ENCODE results near the gene FBXW7.

Gene FBXW7

DNA sequence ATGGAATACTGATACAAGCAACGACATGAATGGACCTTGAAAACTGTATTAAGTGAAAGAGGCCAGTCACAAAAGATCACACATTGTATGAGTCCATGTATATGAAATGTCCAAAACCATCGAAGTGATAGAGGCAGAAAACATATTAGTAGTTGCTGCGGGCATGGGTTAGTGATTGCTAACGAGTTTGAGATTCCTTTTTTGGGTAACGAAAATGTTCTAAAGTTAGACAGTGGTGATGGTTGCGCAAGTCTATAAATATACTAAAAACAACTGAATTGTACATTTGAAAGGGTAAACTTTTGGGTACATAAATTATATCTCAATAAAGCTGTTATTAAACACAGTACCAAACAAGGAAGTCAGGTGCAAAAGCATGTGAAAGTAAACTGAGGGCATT is 234.5 kb downstream of the FBXW7 start:
- TF ChIP-seq CREB1 (IDR thresholded peaks at IDR 0.05; ENCODE audit: low read depth) = no peak
- no peak for TF ChIP-seq NFIC (IDR thresholded peaks at IDR 0.05)
- peak; percentile 56; the same call in 1 of the 2 replicates for TF ChIP-seq CEBPB (IDR thresholded peaks at IDR 0.05)
- TF ChIP-seq, protein P1, sequence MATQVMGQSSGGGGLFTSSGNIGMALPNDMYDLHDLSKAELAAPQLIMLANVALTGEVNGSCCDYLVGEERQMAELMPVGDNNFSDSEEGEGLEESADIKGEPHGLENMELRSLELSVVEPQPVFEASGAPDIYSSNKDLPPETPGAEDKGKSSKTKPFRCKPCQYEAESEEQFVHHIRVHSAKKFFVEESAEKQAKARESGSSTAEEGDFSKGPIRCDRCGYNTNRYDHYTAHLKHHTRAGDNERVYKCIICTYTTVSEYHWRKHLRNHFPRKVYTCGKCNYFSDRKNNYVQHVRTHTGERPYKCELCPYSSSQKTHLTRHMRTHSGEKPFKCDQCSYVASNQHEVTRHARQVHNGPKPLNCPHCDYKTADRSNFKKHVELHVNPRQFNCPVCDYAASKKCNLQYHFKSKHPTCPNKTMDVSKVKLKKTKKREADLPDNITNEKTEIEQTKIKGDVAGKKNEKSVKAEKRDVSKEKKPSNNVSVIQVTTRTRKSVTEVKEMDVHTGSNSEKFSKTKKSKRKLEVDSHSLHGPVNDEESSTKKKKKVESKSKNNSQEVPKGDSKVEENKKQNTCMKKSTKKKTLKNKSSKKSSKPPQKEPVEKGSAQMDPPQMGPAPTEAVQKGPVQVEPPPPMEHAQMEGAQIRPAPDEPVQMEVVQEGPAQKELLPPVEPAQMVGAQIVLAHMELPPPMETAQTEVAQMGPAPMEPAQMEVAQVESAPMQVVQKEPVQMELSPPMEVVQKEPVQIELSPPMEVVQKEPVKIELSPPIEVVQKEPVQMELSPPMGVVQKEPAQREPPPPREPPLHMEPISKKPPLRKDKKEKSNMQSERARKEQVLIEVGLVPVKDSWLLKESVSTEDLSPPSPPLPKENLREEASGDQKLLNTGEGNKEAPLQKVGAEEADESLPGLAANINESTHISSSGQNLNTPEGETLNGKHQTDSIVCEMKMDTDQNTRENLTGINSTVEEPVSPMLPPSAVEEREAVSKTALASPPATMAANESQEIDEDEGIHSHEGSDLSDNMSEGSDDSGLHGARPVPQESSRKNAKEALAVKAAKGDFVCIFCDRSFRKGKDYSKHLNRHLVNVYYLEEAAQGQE (IDR thresholded peaks at IDR 0.05; ENCODE audit: low read depth) = no peak

DNA sequence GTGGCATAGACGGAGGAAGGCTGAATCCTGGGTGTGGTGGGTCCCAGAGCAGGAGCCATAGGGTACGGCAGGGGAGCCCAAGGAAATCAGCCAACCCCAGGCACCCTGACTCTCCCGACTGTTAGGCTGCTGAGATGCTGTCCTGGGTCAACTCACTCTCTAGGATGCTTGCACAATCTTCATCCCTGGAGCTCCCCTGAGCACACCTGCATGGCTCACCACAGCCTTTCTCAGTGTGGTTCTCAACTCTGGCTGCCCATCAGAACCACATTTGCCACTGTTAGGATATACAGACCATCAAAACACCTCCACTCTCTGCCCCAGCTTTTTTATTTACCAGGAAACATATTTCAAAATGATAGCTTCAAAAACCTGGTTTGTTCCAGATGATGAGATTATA is 236.3 kb downstream of the FBXW7 start:
- no peak for TF ChIP-seq EGR1 (IDR thresholded peaks at IDR 0.05)

GRCh38 chr4:152296386-152296785 is 239.5 kb downstream of the FBXW7 start:
- TF ChIP-seq MAX (IDR thresholded peaks at IDR 0.05) (no peak), FOXM1 (IDR thresholded peaks at IDR 0.05; ENCODE audit: borderline replicate concordance, low read depth) (no peak), EGR1 (IDR thresholded peaks at IDR 0.05) (no peak), RAD21 (IDR thresholded peaks at IDR 0.05; ENCODE audit: low read depth) (no peak), YY1 (IDR thresholded peaks at IDR 0.05; ENCODE audit: low read depth) (no peak), CEBPB (IDR thresholded peaks at IDR 0.05) (no peak), CREB1 (IDR thresholded peaks at IDR 0.05; ENCODE audit: low read depth) (no peak), NFIC (IDR thresholded peaks at IDR 0.05) (no peak), ZBTB7A (IDR thresholded peaks at IDR 0.05; ENCODE audit: low read depth) (no peak), USF1 (IDR thresholded peaks at IDR 0.05) (no peak), TEAD4 (IDR thresholded peaks at IDR 0.05) (no peak), EP300 (IDR thresholded peaks at IDR 0.05; ENCODE audit: borderline replicate concordance) (no peak), TCF12 (IDR thresholded peaks at IDR 0.05; ENCODE audit: low read depth) (no peak), TAF1 (IDR thresholded peaks at IDR 0.05; ENCODE audit: low read depth) (no peak)
- TF ChIP-seq, protein P1 (IDR thresholded peaks at IDR 0.05; ENCODE audit: low read depth) = no peak

DNA sequence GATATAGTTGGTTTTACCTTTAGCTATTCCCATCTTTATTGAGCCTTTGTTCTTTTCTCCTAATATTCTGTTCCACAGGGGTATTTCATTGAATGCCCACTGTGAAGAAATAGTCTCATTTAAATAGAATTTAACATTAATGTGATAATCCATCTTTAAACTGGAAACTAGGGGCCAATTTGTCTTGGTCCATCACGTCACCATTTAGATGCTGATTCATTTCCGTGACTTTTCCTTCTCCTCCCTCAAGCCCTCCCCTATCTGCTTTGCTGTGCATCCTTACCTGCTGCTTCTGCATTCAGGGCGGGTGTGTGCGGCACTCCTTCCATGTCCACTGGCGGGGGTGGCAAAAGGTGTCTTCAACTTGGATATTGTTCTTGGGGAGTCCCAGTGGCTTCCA is 241.1 kb downstream of the FBXW7 start:
- TF ChIP-seq, protein P1 (IDR thresholded peaks at IDR 0.05; ENCODE audit: low read depth) = no peak
- TF ChIP-seq ZBTB7A (IDR thresholded peaks at IDR 0.05; ENCODE audit: low read depth) = no peak
- TF ChIP-seq TAF1 (IDR thresholded peaks at IDR 0.05; ENCODE audit: low read depth) = no peak
- TF ChIP-seq FOXM1 (IDR thresholded peaks at IDR 0.05; ENCODE audit: borderline replicate concordance, low read depth) = no peak
- no peak for TF ChIP-seq MAX (IDR thresholded peaks at IDR 0.05)
- TF ChIP-seq CREB1 (IDR thresholded peaks at IDR 0.05; ENCODE audit: low read depth) = no peak
- no peak for TF ChIP-seq EP300 (IDR thresholded peaks at IDR 0.05; ENCODE audit: borderline replicate concordance)
- no peak for TF ChIP-seq CEBPB (IDR thresholded peaks at IDR 0.05)
- no peak for TF ChIP-seq EGR1 (IDR thresholded peaks at IDR 0.05)

DNA sequence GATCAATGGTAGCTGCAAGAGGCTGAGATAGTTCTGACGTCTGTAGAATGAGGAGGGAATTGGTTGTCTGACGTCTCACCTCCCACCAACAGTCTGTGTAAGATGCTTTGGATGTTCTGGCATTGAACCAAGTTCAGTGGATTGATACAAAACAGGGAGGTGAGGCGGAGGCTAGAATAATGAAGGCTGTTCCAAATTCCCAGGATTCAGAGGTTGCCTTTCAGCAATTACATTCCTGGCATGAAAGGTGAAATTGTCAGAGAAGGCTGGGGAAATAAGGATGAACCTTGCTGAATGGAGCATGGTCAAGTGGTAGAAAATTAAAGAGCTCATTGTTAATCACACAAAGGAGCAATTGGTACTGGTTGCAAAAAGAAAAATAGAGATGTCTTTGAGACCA is 241.6 kb downstream of the FBXW7 start:
- TF ChIP-seq NFIC (IDR thresholded peaks at IDR 0.05) (no peak), MAX (IDR thresholded peaks at IDR 0.05) (no peak), USF1 (IDR thresholded peaks at IDR 0.05) (no peak), ZBTB7A (IDR thresholded peaks at IDR 0.05; ENCODE audit: low read depth) (no peak), TCF12 (IDR thresholded peaks at IDR 0.05; ENCODE audit: low read depth) (no peak), RAD21 (IDR thresholded peaks at IDR 0.05; ENCODE audit: low read depth) (no peak), TEAD4 (IDR thresholded peaks at IDR 0.05) (no peak), EGR1 (IDR thresholded peaks at IDR 0.05) (no peak), CEBPB (IDR thresholded peaks at IDR 0.05) (no peak), CREB1 (IDR thresholded peaks at IDR 0.05; ENCODE audit: low read depth) (no peak), TAF1 (IDR thresholded peaks at IDR 0.05; ENCODE audit: low read depth) (no peak), YY1 (IDR thresholded peaks at IDR 0.05; ENCODE audit: low read depth) (no peak), FOXM1 (IDR thresholded peaks at IDR 0.05; ENCODE audit: borderline replicate concordance, low read depth) (no peak)
